ENCODE measurements around the gene UBR1.
"Not testable (repeated sequence)": the region's sequence is repeated elsewhere in the genome, so short reads cannot be mapped to it uniquely, and the experiment has no call there.

Gene UBR1

GRCh38 chr15:42915654-42916315, 190.1 kb downstream of the UBR1 start:
- no peak for DNase-seq

- no peak for DNase-seq
These were observed 190.9 kb downstream of the UBR1 start for GRCh38 chr15:42914728-42915497.

DNA sequence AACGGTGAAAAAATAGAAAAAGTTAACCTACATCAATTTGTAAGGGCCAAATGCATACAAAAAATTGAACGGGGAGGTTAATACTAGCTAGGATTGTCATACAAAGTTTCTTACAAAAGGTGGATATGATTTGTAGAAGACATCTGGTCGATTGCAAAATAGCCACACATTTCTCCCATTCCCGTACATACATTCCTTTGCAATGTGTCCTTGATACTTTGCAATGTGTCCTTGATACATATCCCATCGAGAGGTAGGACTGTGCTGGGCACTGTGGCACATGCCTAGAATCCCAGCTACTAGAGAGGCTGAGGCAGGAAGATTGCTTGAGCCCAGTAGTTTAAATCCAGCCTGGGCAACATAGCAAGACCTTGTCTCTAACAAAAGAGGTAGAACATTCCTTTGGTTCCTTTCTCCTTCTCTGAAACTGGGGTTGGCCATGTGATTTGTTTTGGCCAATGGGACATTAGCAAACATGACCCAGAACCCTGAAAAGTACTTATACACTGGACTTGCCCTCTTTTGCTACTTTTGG, 194.7 kb downstream of the UBR1 start:
- DNase-seq, result no peak

DNA sequence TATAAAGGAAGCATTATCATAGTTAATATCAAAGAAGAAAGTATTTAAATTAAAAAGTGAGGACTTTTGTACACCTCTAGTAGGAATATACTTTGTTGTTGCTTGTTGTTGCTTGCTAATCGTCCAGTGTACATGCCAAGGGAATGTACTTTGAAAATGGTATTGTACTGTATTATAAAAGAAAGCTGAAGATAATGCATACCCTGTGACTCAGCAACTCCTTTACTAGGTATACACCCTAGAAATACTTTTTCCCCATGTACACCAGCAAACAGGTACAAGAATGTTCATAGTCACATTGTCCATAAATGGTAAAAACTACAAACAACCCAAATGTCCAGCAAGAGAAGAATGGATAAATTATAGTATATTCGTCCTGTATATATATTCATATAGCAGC, 197.3 kb downstream of the UBR1 start:
- no peak for DNase-seq

DNA sequence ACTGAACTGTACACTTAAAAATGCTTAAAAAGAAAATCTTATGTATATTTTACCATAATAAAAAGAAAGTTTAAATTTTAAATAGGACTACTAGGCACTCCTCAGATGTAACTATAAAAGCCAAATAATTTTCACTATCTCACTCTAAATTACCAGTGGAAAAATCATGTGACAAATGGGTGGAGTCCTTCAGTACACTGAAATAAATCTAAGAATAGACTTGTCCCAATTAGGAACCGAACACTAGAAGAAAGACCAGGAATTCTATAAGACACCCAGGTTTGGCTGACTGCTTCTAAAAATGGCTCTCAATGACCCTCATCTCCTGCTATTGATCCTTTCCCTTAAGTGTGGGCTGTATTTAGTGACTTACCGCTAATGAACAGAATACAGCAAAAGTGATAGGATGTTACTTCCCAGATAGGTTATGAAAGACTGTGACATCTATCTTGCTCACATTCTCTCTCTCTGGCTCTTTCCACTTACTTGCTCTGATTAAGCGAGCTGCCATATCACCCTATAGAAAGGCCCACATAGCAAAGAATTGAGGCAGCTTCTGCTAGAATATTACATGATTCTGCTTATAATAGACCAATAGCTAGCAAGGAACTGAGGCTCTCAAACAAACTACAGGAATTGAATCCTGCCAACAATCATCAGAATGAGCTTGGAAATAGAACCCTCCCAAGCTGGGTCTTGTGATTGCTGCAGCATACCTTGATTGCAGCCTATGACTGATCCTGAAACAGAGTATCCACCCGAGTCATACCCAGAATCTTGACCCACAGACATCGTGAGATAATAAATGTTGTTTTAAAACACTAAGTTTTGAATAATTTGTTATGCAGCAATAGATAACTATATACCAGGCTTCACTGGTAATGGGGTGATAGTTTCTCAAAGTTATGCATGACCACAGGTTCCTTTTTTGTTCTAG, 202.2 kb downstream of the UBR1 start:
- no peak for DNase-seq

DNA sequence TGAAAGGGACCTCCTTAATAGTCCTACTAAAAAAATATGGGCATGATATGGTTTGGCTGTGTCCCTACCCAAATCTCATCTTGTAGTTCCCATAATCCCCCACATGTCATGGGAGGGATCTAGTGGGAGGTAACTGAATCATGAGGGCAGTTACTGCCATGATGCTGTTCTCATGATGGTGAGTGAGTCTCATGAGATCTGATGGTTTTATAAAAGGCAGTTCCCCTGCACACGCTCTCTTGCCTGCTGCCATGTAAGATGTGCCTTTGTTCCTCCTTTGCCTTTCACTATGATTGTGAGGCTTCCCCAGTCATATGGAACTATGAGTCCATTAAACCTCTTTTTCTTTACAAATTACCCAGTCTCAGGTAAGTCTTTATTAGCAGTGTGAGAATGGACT, 211.9 kb downstream of the UBR1 start:
- DNase-seq, result not testable (repeated sequence)
